ENCODE data around the gene TRIM63. TPM values are rescaled to one million over a fixed set of nuclear protein-coding genes. Genes with fewer than 3 reads are reported as not detected.

The TRIM63 gene
- total RNA-seq, 1 experiment from 2014 or later, result not detected

GRCh38 chr1:26079178-26079563, 11.7 kb upstream of the TRIM63 start:
- Histone ChIP-seq H3K9me3 (no peaks in the 10 kb centered on the region), H3K4me3 (ENCODE audit: low read depth, low read length) (no peak overlapping the region), H3K27me3 (replicated peaks; ENCODE audit: control insufficient read depth, insufficient read depth, low read length) (no peaks in the 10 kb centered on the region), H3K4me1 (peaks cover 45% of the 10 kb centered on the region), H3K36me3 (ENCODE audit: control insufficient read depth, insufficient read depth, low read length) (no peaks in the 10 kb centered on the region)
- H3K27ac Mint-ChIP-seq (ENCODE audit: unreplicated experiment), result peak overlapping the region; percentile 3
- peaks cover 12% of the 10 kb centered on the region for H3K4me1 Mint-ChIP-seq (ENCODE audit: low read depth, unreplicated experiment)
- peak overlapping the region; percentile 54 for H3K4me3 Mint-ChIP-seq (ENCODE audit: unreplicated experiment)
- TSS peak; percentile 82 for BruUV-seq (replicated peaks)
- TF ChIP-seq CTCF (IDR thresholded peaks at IDR 0.05; ENCODE audit: insufficient read depth in 1 of 2, low read depth in 1 of 2, low read length in 1 of 2, severe bottlenecking in 1 of 2, unreplicated experiment in 1 of 2), result no peak
- no peaks in the 10 kb centered on the region for H3K9me3 Mint-ChIP-seq (ENCODE audit: unreplicated experiment)
- H3K27me3 Mint-ChIP-seq (ENCODE audit: insufficient read depth, unreplicated experiment), result no peaks in the 10 kb centered on the region
- ChIA-PET POLR2A (no interaction called here), CTCF (interaction anchor here (0.8 kb wide), 1 partner anchor 22 kb away, joined by 7 read pairs; no protein-coding TSS in a partner anchor)
- peaks cover 5% of the 10 kb centered on the region for H3K36me3 Mint-ChIP-seq (ENCODE audit: insufficient read depth, unreplicated experiment)
- intact Hi-C loops (cut with micrococcal nuclease; ENCODE audit: unreplicated experiment), result no loop called here
- DNase-seq, result no peak

- Histone ChIP-seq H3K27me3 (replicated peaks; ENCODE audit: control insufficient read depth, insufficient read depth, low read length) (no peaks in the 10 kb centered on the region), H3K4me3 (ENCODE audit: low read depth, low read length) (no peak overlapping the region), H3K9me3 (no peaks in the 10 kb centered on the region), H3K36me3 (ENCODE audit: control insufficient read depth, insufficient read depth, low read length) (no peaks in the 10 kb centered on the region), H3K4me1 (peaks cover 40% of the 10 kb centered on the region)
- peak; percentile 66 for DNase-seq
- CTCF ChIA-PET, result no interaction called here
- BruUV-seq (replicated peaks), result no TSS peak
- Mint-ChIP-seq H3K27ac (ENCODE audit: unreplicated experiment) (peak overlapping the region; percentile 3), H3K4me3 (ENCODE audit: unreplicated experiment) (peak overlapping the region; percentile 54), H3K27me3 (ENCODE audit: insufficient read depth, unreplicated experiment) (no peaks in the 10 kb centered on the region), H3K9me3 (ENCODE audit: unreplicated experiment) (no peaks in the 10 kb centered on the region), H3K36me3 (ENCODE audit: insufficient read depth, unreplicated experiment) (peaks cover 5% of the 10 kb centered on the region), H3K4me1 (ENCODE audit: low read depth, unreplicated experiment) (peaks cover 12% of the 10 kb centered on the region)
- no peak for TF ChIP-seq CTCF (IDR thresholded peaks at IDR 0.05; ENCODE audit: insufficient read depth in 1 of 2, low read depth in 1 of 2, low read length in 1 of 2, severe bottlenecking in 1 of 2, unreplicated experiment in 1 of 2)
- POLR2A ChIA-PET, result interaction anchor here (0.6 kb wide), 1 partner anchor 9 kb away, joined by 3 read pairs; no protein-coding TSS in a partner anchor
- intact Hi-C loops (cut with micrococcal nuclease; ENCODE audit: unreplicated experiment), result loop anchor here (1.0 kb wide), 1 partner anchor 33 kb away; no protein-coding TSS in a partner anchor
Observed at GRCh38 chr1:26078286-26079177, 11.1 kb upstream of the TRIM63 start.

GRCh38 chr1:26077524-26077923, 10.1 kb upstream of the TRIM63 start:
- intact Hi-C loops (cut with micrococcal nuclease; ENCODE audit: unreplicated experiment), result no loop called here
- peaks cover 40% of the 10 kb centered on the region for H3K4me1 ChIP-seq
- no peaks in the 10 kb centered on the region for H3K27me3 ChIP-seq (replicated peaks; ENCODE audit: control insufficient read depth, insufficient read depth, low read length)
- no peak for TF ChIP-seq CTCF (IDR thresholded peaks at IDR 0.05; ENCODE audit: insufficient read depth in 1 of 2, low read depth in 1 of 2, low read length in 1 of 2, severe bottlenecking in 1 of 2, unreplicated experiment in 1 of 2)
- DNase-seq, result no peak
- Mint-ChIP-seq H3K4me1 (ENCODE audit: low read depth, unreplicated experiment) (peaks cover 8% of the 10 kb centered on the region), H3K4me3 (ENCODE audit: unreplicated experiment) (no peak overlapping the region), H3K9me3 (ENCODE audit: unreplicated experiment) (no peaks in the 10 kb centered on the region), H3K27ac (ENCODE audit: unreplicated experiment) (no peak overlapping the region), H3K36me3 (ENCODE audit: insufficient read depth, unreplicated experiment) (peaks cover 5% of the 10 kb centered on the region), H3K27me3 (ENCODE audit: insufficient read depth, unreplicated experiment) (no peaks in the 10 kb centered on the region)
- POLR2A ChIA-PET, result no interaction called here
- BruUV-seq (replicated peaks), result no TSS peak
- no peak overlapping the region for H3K4me3 ChIP-seq (ENCODE audit: low read depth, low read length)
- no peaks in the 10 kb centered on the region for H3K36me3 ChIP-seq (ENCODE audit: control insufficient read depth, insufficient read depth, low read length)
- CTCF ChIA-PET, result no interaction called here
- H3K9me3 ChIP-seq, result no peaks in the 10 kb centered on the region
